HepG2 (cell line): Measurements from ENCODE around the gene CEP43. TPM values are rescaled to one million over a fixed set of nuclear protein-coding genes. Genes with fewer than 3 reads are reported as not detected.

ENCODE experiments used
- ATAC-seq: fragments of 200-7000 bp; cut with Tn5 transposase; 3 replicates; pipeline ENCODE4 v1.9.1; 2020; ENCODE audit warnings: mild to moderate bottlenecking, moderate library complexity
- BruUV-seq: library from RNA; stranded (reverse); fragments of 400-500 nt; replicated peaks from 2 replicates; lab custom pipeline; 2021; lab: Mats Ljungman, UMichigan
- CTCF ChIA-PET: fragments of 300-600 bp; formaldehyde crosslinking; extraction: SDS; loops from one replicate; lab custom pipeline; 2021; ENCODE audit warnings: low total read pairs, inconsistent platforms, low intra/inter-chr PET ratio; lab: Yijun Ruan, JAX
- POLR2A ChIA-PET: fragments of 350-600 bp; sonication (Branson Sonifier 250); formaldehyde crosslinking; loops from one replicate; lab custom pipeline; 2020; ENCODE audit warnings: antibody characterized with exemption, inconsistent platforms; lab: Yijun Ruan, JAX
- DNase-seq: peaks from one replicate; pipeline ENCODE4 v3.0.0-alpha.2; 2015; ENCODE audit warnings: low spot score
- FAIRE-seq: peaks from 3 replicates; lab custom pipeline; 2011; peaks lifted over from hg19 to GRCh38; lab: Jason Lieb, UNC
- H2AFZ ChIP-seq: one replicate; pipeline ENCODE4 v1.6.1; 2011; ENCODE audit warnings: low read length, inconsistent platforms
- H3K27ac ChIP-seq: fragments of 300-600 bp; 3 replicates; pipeline ENCODE4 v1.8.0; 2011; ENCODE audit warnings: mixed run types, mild to moderate bottlenecking, mixed read lengths, low read length, inconsistent platforms; ENCODE audit not compliant: insufficient read depth; ENCODE audit errors: extremely low read length
- H3K27me3 ChIP-seq, 2 experiments: fragments of 200-600 bp in 1 of 2; 2 replicates in 1 of 2; 3 replicates in 1 of 2; pipeline versions ENCODE4 v1.6.0 to v1.8.0; 2011; ENCODE audit warnings: low read length in 2 of 2, mild to moderate bottlenecking in 2 of 2, moderate library complexity in 2 of 2, inconsistent platforms in 1 of 2; ENCODE audit not compliant: insufficient read depth in 2 of 2, control insufficient read depth in 1 of 2
- H3K36me3 ChIP-seq, 2 experiments: fragments of 200-600 bp in 1 of 2; replicated peaks in 1 of 2; 2 replicates in 1 of 2; 3 replicates in 1 of 2; pipeline versions ENCODE4 v1.5.1 to v1.8.0; 2011; ENCODE audit warnings: low read length in 2 of 2, inconsistent platforms in 1 of 2; ENCODE audit not compliant: insufficient read depth in 2 of 2, control insufficient read depth in 1 of 2
- H3K4me1 ChIP-seq: 2 replicates; pipeline ENCODE4 v1.5.1; 2012; ENCODE audit warnings: low read length, inconsistent platforms; ENCODE audit not compliant: insufficient read depth
- H3K4me2 ChIP-seq: 2 replicates; pipeline ENCODE4 v1.6.0; 2011; ENCODE audit warnings: low read depth, low read length, inconsistent platforms
- H3K4me3 ChIP-seq, 3 experiments: fragments of 200-600 bp in 1 of 3; sonication (generic), shearing (Covaris generic) in 1 of 3; replicated peaks in 1 of 3; 2 replicates each; pipeline ENCODE4 v1.5.1; 2011 to 2016; ENCODE audit warnings: low read length in 3 of 3, inconsistent platforms in 2 of 3, low read depth in 2 of 3, mild to moderate bottlenecking in 2 of 3, control low read depth in 1 of 3, mixed read lengths in 1 of 3; ENCODE audit not compliant: insufficient read depth in 1 of 3
- H3K79me2 ChIP-seq: one replicate; pipeline ENCODE4 v1.6.1; 2011; ENCODE audit warnings: low read length, inconsistent platforms; ENCODE audit not compliant: insufficient read depth
- H3K9ac ChIP-seq: 2 replicates; pipeline ENCODE4 v1.6.0; 2011; ENCODE audit warnings: mild to moderate bottlenecking, low read depth, low read length, inconsistent platforms; ENCODE audit not compliant: insufficient read depth
- H3K9me3 ChIP-seq: 2 replicates; pipeline ENCODE4 v1.5.1; 2012; ENCODE audit warnings: mild to moderate bottlenecking, low read length
- H4K20me1 ChIP-seq: 2 replicates; pipeline ENCODE4 v1.6.0; 2011; ENCODE audit warnings: inconsistent platforms, mild to moderate bottlenecking, low read length, moderate library complexity; ENCODE audit not compliant: insufficient read depth
- CSRNP2 ChIP-seq: sonication (generic); formaldehyde crosslinking; conservative IDR thresholded peaks from 2 replicates; pipeline ENCODE4 v1.8.0; 2022; ENCODE audit warnings: low read depth, missing genetic modification reagents
- DNMT1 ChIP-seq: sonication (generic); formaldehyde crosslinking; IDR thresholded peaks from 2 replicates; pipeline ENCODE4 v1.5.1; 2020; ENCODE audit warnings: mild to moderate bottlenecking, missing genetic modification reagents
- FOXK2 ChIP-seq: fragments of 450-650 bp; IDR thresholded peaks from 2 replicates; pipeline ENCODE4 v1.6.1; 2016
- PPARG ChIP-seq: conservative IDR thresholded peaks from 2 replicates; pipeline ENCODE4 v1.6.1; 2016; ENCODE audit warnings: missing biosample characterization, missing genetic modification reagents
- ZFAT ChIP-seq: sonication (generic); formaldehyde crosslinking; conservative IDR thresholded peaks from 2 replicates; pipeline ENCODE4 v1.8.1; 2023; ENCODE audit warnings: missing genetic modification reagents, inconsistent platforms
- ZNF280D ChIP-seq: sonication (generic); formaldehyde crosslinking; IDR thresholded peaks from 2 replicates; pipeline ENCODE4 v1.5.1; 2020; ENCODE audit warnings: mild to moderate bottlenecking, missing genetic modification reagents
- ZNF331 ChIP-seq: sonication (generic); formaldehyde crosslinking; IDR thresholded peaks from 2 replicates; pipeline ENCODE4 v1.4.0; 2020; ENCODE audit warnings: missing genetic modification reagents
- ZNF407 ChIP-seq: sonication (generic); formaldehyde crosslinking; IDR thresholded peaks from one replicate; pipeline ENCODE4 v1.5.1; 2020; ENCODE audit warnings: mild to moderate bottlenecking, missing genetic modification reagents; ENCODE audit errors: not compliant biosample characterization
- ZNF501 ChIP-seq: sonication (generic); formaldehyde crosslinking; IDR thresholded peaks from 2 replicates; pipeline ENCODE4 v1.5.1; 2020; ENCODE audit warnings: mild to moderate bottlenecking, moderate library complexity, missing genetic modification reagents
- ZZZ3 ChIP-seq: sonication (generic); formaldehyde crosslinking; IDR thresholded peaks from 2 replicates; pipeline ENCODE4 v1.4.0; 2020; ENCODE audit warnings: missing genetic modification reagents, mild to moderate bottlenecking, borderline replicate concordance
- WGBS: methylation state at CpG from one replicate; pipeline ENCODE4 v1.1.6; 2017; ENCODE audit warnings: low lambda C conversion rate; 5-methylcytosine and 5-hydroxymethylcytosine counted together
- in situ Hi-C: cut with HindIII; loops from 2 replicates; pipeline ENCODE4 v1.10.0; 2017; ENCODE audit warnings: low pct_unique_long_range_greater_than_20kb; ENCODE audit not compliant: extremely low pct_ligation_motif_present
- intact Hi-C: fragments of 100-400 bp; cut with micrococcal nuclease; formaldehyde crosslinking; loops from one replicate; pipeline ENCODE4 v1.10.0; 2022; ENCODE audit not compliant: unreplicated experiment
- polyA plus RNA-seq, 8 experiments: library from polyadenylated mRNA; depleted of rRNA in 3 of 8; stranded (reverse) in 7 of 8; unstranded in 1 of 8; fragments of >200 nt; fragmentation: Illumina TruSeq in 4 of 8; extraction: Trizol in 4 of 8; gene quantifications; 2 replicates each; pipeline versions ENCODE4 v1.2.1 to v1.2.3, GENCODE V29; 2011 to 2016; ENCODE audit warnings: low read depth in 4 of 8, missing spikeins in 1 of 8, mixed read lengths in 1 of 8; ENCODE audit not compliant: insufficient read depth in 1 of 8
- total RNA-seq, 5 experiments: library from RNA; depleted of rRNA; stranded (reverse); fragments of >200 nt; fragmentation: Illumina TruSeq; extraction: Trizol; gene quantifications; 2 replicates each; pipeline ENCODE4 v1.2.3, GENCODE V29; 2016; ENCODE audit warnings: low read depth in 1 of 5

Gene CEP43
- total and polyA plus RNA-seq, 2 of the 13 experiments (the other 11 are each of a cell fraction or from before 2014, with no cell fraction given): 29.3 to 73.9 TPM

GRCh38 chr6:166959911-166960608, 39.1 kb upstream of the CEP43 start (continued):
- TF ChIP-seq ZNF407 (CRISPR knock-in tag): no peak

GRCh38 chr6:166960609-166960978, 38.6 kb upstream of the CEP43 start:
- Histone ChIP-seq H3K36me3 (no peaks in the 10 kb centered on the region), H3K9ac (no peak overlapping the region), H3K4me3 (no peak overlapping the region), H3K27me3 (no peaks in the 10 kb centered on the region; a peak in 1 of 5 replicates), H3K27ac (no peak overlapping the region), H4K20me1 (no peaks in the 10 kb centered on the region), H3K9me3 (no peaks in the 10 kb centered on the region), H3K4me2 (no peak overlapping the region), H3K79me2 (peaks cover 7% of the 10 kb centered on the region), H3K4me1 (peaks cover 68% of the 10 kb centered on the region), H2AFZ (no peak overlapping the region)
- FAIRE-seq (no peak), DNase-seq (no peak), ATAC-seq (no peak)
- in situ Hi-C loops (no loop called here), intact Hi-C loops (no loop called here)
- CTCF ChIA-PET: no interaction called here
- POLR2A ChIA-PET: no interaction called here
- WGBS: 96% methylated on average over 3 of the region's 3 CpGs
- no TSS peak for BruUV-seq
- TF ChIP-seq PPARG (CRISPR knock-in tag) (no peak), ZFAT (CRISPR knock-in tag) (no peak), CSRNP2 (CRISPR knock-in tag) (no peak), DNMT1 (no peak), ZZZ3 (no peak), FOXK2 (no peak), ZNF280D (CRISPR knock-in tag) (0 out of 2 replicates have a peak, but pooled peaks have one; percentile 17), ZNF501 (no peak), ZNF331 (CRISPR knock-in tag) (no peak)
